ENCODE data around the gene NUAK1. TPM values are rescaled to one million over a fixed set of nuclear protein-coding genes. Genes with fewer than 3 reads are reported as not detected.

NUAK1 gene
- total and polyA plus RNA-seq, 3 experiments from 2014 or later = 0.16 TPM; not detected in 2

DNA sequence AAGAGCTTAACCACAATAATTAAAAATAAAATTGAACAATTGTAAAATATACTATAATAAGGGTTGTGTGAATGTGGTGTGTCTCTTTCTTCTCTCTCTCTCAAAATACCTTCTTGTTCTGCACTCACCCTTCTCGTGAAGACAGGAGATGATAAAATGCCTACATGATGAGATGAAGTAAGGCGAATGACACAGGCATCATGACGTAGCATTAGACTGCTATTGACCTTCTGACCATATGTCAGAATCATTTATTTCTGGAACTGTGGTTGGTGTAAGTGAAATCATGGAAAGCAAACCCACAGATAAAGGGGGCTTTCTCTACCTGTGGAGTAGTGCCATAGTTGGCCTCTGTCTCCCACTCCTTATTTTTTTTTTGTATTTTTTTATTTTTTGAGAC is 37.8 kb upstream of the NUAK1 start:
- Histone ChIP-seq H3K27me3 (ENCODE audit: insufficient read depth, low read length, poor library complexity, severe bottlenecking) (no peaks in the 10 kb centered on the region), H3K27ac (ENCODE audit: low read depth, low read length) (no peak overlapping the region), H3K4me1 (ENCODE audit: insufficient read depth, low read length) (no peaks in the 10 kb centered on the region), H3K4me3 (ENCODE audit: low read length) (no peak overlapping the region), H3K36me3 (ENCODE audit: insufficient read depth, low read length) (no peaks in the 10 kb centered on the region), H3K9me3 (ENCODE audit: low read length) (no peaks in the 10 kb centered on the region)
- Mint-ChIP-seq H3K4me3 (no peak overlapping the region), H3K4me1 (no peaks in the 10 kb centered on the region), H3K9me3 (no peaks in the 10 kb centered on the region), H3K27me3 (peaks cover 1 to 15% of the 10 kb centered on the region in 2 donors), H3K27ac (no peak overlapping the region), H3K36me3 (no peaks in the 10 kb centered on the region)
- ChIA-PET CTCF (no interaction called here), POLR2A (no interaction called here)
- no peak for DNase-seq

DNA sequence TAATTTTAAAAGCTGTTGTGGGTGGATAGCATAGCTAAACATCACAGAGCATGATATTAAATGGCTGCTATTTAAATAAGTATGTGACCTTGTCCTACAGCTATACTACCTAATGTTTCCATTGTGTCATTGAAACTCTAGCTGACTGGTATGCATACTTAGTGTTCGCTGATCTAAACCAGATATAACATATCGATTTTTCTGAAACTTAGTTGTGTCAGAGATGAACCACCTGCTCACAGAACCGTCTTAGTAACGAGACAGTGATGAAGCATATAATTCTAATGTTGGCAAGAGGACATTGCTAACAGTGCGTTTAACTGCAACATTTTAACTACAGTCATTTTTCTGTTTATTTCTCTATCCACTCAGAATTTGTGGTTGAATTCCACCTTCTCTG is 36.1 kb upstream of the NUAK1 start:
- POLR2A ChIA-PET = no interaction called here

DNA sequence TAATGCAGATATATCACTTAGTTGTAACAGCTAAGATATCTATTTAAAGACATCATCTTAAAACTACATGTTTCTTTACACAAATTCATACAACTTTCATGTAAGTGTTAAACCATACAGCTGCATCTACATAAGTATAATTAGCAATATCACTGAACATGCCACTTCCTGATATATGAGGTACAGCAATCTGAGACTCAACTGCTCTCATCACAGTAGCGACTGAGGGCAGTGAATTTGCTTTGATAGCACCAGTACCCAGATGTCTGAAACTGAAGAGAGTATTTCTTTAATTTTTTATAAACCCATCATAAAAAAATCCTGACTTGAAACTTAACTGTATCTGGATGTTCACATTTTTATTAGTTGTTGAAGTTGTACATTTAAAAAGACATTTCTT is 34.7 kb upstream of the NUAK1 start:
- POLR2A ChIA-PET = no interaction called here

More for the DNA sequence above, 36.1 kb upstream of the NUAK1 start:
- no peak overlapping the region for H3K4me3 Mint-ChIP-seq
- no peak overlapping the region for H3K27ac Mint-ChIP-seq
- no peak overlapping the region for H3K27ac ChIP-seq (ENCODE audit: low read depth, low read length)
- no peaks in the 10 kb centered on the region for H3K4me1 Mint-ChIP-seq
- no peaks in the 10 kb centered on the region for H3K36me3 ChIP-seq (ENCODE audit: insufficient read depth, low read length)
- H3K4me3 ChIP-seq (ENCODE audit: low read length) = no peak overlapping the region
- no peaks in the 10 kb centered on the region for H3K4me1 ChIP-seq (ENCODE audit: insufficient read depth, low read length)
- H3K27me3 ChIP-seq (ENCODE audit: insufficient read depth, low read length, poor library complexity, severe bottlenecking) = no peaks in the 10 kb centered on the region
- H3K9me3 ChIP-seq (ENCODE audit: low read length) = no peaks in the 10 kb centered on the region
- no peaks in the 10 kb centered on the region for H3K36me3 Mint-ChIP-seq
- no peaks in the 10 kb centered on the region for H3K9me3 Mint-ChIP-seq
- peaks cover 0 to 18% of the 10 kb centered on the region in 2 donors for H3K27me3 Mint-ChIP-seq
- no peak for DNase-seq
- CTCF ChIA-PET = no interaction called here

DNA sequence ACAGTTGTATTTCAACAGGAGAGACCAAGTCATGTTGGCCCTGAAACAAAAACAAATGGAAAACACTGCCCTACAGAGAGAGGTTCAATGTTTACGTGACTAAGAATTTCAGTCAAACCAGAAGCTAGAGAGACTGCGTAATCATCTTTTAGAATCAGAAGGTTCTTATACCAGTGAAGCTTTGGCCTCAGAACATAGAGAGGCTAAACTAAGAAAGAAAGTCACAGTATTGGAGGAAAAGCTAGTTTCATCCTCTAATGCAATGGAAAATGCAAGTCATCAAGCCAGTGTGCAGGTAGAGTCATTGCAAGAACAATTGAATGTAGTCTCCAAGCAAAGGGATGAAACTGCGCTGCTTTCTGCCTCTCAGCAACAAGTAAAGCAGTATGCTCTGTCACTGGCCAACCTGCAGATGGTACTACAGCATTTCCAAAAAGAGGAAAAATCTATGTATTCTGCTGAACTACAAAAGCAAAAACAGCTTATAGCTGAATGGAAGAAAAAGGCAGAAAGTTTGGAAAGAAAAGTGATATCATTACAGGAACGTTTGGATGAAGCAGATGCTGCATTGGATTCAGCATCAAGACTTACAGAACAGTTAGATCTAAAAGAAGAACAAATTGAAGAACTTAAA is 32.5 kb upstream of the NUAK1 start:
- no peaks in the 10 kb centered on the region for H3K4me1 Mint-ChIP-seq
- H3K9me3 ChIP-seq (ENCODE audit: low read length) = no peaks in the 10 kb centered on the region
- H3K36me3 ChIP-seq (ENCODE audit: insufficient read depth, low read length) = no peaks in the 10 kb centered on the region
- H3K9me3 Mint-ChIP-seq = peaks cover 0 to 11% (median 6%) of the 10 kb centered on the region in 5 donors
- no peak overlapping the region for H3K27ac ChIP-seq (ENCODE audit: low read depth, low read length)
- no peak overlapping the region for H3K4me3 ChIP-seq (ENCODE audit: low read length)
- H3K27me3 ChIP-seq (ENCODE audit: insufficient read depth, low read length, poor library complexity, severe bottlenecking) = no peaks in the 10 kb centered on the region
- ChIA-PET POLR2A (no interaction called here), CTCF (interaction anchor here (1.2 kb wide), 1 partner anchor 56 kb away, joined by 3 read pairs; no protein-coding TSS in a partner anchor)
- DNase-seq = no peak
- no peak overlapping the region for H3K27ac Mint-ChIP-seq
- no peak overlapping the region for H3K4me3 Mint-ChIP-seq
- no peaks in the 10 kb centered on the region for H3K4me1 ChIP-seq (ENCODE audit: insufficient read depth, low read length)
- peaks cover 14 to 24% of the 10 kb centered on the region in 2 donors for H3K27me3 Mint-ChIP-seq
- no peaks in the 10 kb centered on the region for H3K36me3 Mint-ChIP-seq

More for the DNA sequence above, 34.7 kb upstream of the NUAK1 start:
- H3K27me3 ChIP-seq (ENCODE audit: insufficient read depth, low read length, poor library complexity, severe bottlenecking) = no peaks in the 10 kb centered on the region
- H3K4me1 ChIP-seq (ENCODE audit: insufficient read depth, low read length) = no peaks in the 10 kb centered on the region
- no peak overlapping the region for H3K4me3 ChIP-seq (ENCODE audit: low read length)
- H3K4me3 Mint-ChIP-seq = no peak overlapping the region
- no peak overlapping the region for H3K27ac ChIP-seq (ENCODE audit: low read depth, low read length)
- CTCF ChIA-PET = no interaction called here
- no peaks in the 10 kb centered on the region for H3K36me3 Mint-ChIP-seq
- H3K9me3 Mint-ChIP-seq = peaks cover 0 to 7% (median under 1%) of the 10 kb centered on the region in 5 donors
- H3K9me3 ChIP-seq (ENCODE audit: low read length) = no peaks in the 10 kb centered on the region
- H3K36me3 ChIP-seq (ENCODE audit: insufficient read depth, low read length) = no peaks in the 10 kb centered on the region
- no peak overlapping the region for H3K27ac Mint-ChIP-seq
- H3K27me3 Mint-ChIP-seq = peaks cover 0 to 25% of the 10 kb centered on the region in 2 donors
- DNase-seq = no peak
- H3K4me1 Mint-ChIP-seq = no peaks in the 10 kb centered on the region

DNA sequence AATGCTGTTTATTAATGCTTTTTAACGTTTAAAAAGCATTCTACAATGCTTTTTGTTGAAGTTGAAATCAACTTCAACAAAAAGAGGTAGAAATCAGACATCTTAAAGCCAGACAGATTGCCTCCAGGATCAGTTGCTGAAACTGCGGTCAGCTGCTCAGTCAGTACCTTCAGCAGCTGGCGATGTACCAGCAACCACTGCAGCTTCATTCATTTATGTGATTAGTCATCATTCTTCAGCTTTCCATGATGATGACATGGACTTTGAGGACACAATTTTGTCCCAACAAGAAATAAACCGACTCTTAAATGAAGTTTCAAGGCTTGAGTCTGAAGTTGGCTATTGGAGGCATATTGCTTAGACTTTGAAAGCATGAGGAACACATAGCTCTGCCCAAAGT is 31.5 kb upstream of the NUAK1 start:
- H3K27ac Mint-ChIP-seq = no peak overlapping the region
- no peaks in the 10 kb centered on the region for H3K36me3 Mint-ChIP-seq
- H3K4me3 Mint-ChIP-seq = no peak overlapping the region
- Histone ChIP-seq H3K36me3 (ENCODE audit: insufficient read depth, low read length) (no peaks in the 10 kb centered on the region), H3K27ac (ENCODE audit: low read depth, low read length) (no peak overlapping the region), H3K4me3 (ENCODE audit: low read length) (no peak overlapping the region), H3K9me3 (ENCODE audit: low read length) (no peaks in the 10 kb centered on the region), H3K4me1 (ENCODE audit: insufficient read depth, low read length) (no peaks in the 10 kb centered on the region), H3K27me3 (ENCODE audit: insufficient read depth, low read length, poor library complexity, severe bottlenecking) (no peaks in the 10 kb centered on the region)
- ChIA-PET CTCF (no interaction called here), POLR2A (no interaction called here)
- no peaks in the 10 kb centered on the region for H3K4me1 Mint-ChIP-seq
- H3K9me3 Mint-ChIP-seq = peaks cover 0 to 11% (median 6%) of the 10 kb centered on the region in 5 donors
- H3K27me3 Mint-ChIP-seq = peaks cover 15 to 33% of the 10 kb centered on the region in 2 donors
- no peak for DNase-seq

DNA sequence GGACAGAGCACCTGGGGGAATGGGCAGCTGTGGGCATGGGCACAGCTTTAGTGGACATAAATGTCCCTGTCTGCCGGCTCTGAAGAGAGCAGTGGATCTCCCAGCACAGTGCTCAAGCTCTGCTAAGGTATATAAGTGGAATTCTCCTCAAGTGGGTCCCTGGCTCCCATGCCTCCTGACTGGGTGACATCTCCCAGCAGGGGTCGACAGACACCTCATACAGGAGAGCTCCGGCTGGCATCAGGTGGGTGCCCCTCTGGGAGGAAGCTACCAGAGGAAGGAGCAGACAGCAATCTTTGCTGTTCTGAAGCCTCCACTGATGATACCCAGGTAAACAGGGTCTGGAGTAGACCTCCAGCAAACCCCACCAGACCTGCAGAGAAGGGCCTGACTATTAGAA is 25.0 kb upstream of the NUAK1 start:
- no peak overlapping the region for H3K4me3 Mint-ChIP-seq
- Histone ChIP-seq H3K4me3 (ENCODE audit: low read length) (no peak overlapping the region), H3K27ac (ENCODE audit: low read depth, low read length) (no peak overlapping the region), H3K36me3 (ENCODE audit: insufficient read depth, low read length) (no peaks in the 10 kb centered on the region), H3K27me3 (ENCODE audit: insufficient read depth, low read length, poor library complexity, severe bottlenecking) (peaks cover 4% of the 10 kb centered on the region), H3K4me1 (ENCODE audit: insufficient read depth, low read length) (no peaks in the 10 kb centered on the region), H3K9me3 (ENCODE audit: low read length) (no peaks in the 10 kb centered on the region)
- DNase-seq = no peak
- no peak overlapping the region for H3K27ac Mint-ChIP-seq
- CTCF ChIA-PET = no interaction called here
- H3K9me3 Mint-ChIP-seq = peaks cover 0 to 15% (median 7%) of the 10 kb centered on the region in 5 donors
- peaks cover 31 to 68% of the 10 kb centered on the region in 2 donors for H3K27me3 Mint-ChIP-seq
- POLR2A ChIA-PET = no interaction called here
- no peaks in the 10 kb centered on the region for H3K4me1 Mint-ChIP-seq
- H3K36me3 Mint-ChIP-seq = peaks cover 0 to 5% (median 0%) of the 10 kb centered on the region in 3 donors

DNA sequence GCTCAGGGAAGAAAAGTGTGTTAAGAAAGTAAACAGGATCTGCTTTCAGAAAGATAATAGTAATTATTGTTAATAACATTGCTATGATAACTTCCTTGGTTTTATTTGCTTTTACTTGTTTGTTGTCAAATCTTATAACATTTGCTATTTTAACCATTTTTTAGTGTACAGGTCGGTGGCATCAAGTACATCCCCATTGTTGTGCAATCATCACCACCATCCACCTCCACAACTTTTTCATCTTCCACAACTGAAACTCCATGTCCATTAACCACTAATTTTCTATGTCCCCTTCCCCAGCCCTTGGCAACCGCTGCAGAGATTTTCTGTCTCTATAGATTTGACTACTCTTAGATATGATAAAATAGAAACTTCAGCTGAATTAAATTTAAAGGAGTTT is 22.7 kb upstream of the NUAK1 start:
- H3K4me3 ChIP-seq (ENCODE audit: low read length) = no peak overlapping the region
- peaks cover 4% of the 10 kb centered on the region for H3K27me3 ChIP-seq (ENCODE audit: insufficient read depth, low read length, poor library complexity, severe bottlenecking)
- H3K36me3 Mint-ChIP-seq = peaks cover 0 to 5% (median 0%) of the 10 kb centered on the region in 3 donors
- no peaks in the 10 kb centered on the region for H3K9me3 ChIP-seq (ENCODE audit: low read length)
- no peak overlapping the region for H3K27ac ChIP-seq (ENCODE audit: low read depth, low read length)
- CTCF ChIA-PET = no interaction called here
- H3K4me1 ChIP-seq (ENCODE audit: insufficient read depth, low read length) = no peaks in the 10 kb centered on the region
- no peaks in the 10 kb centered on the region for H3K4me1 Mint-ChIP-seq
- peaks cover 0 to 11% (median 3%) of the 10 kb centered on the region in 5 donors for H3K9me3 Mint-ChIP-seq
- H3K36me3 ChIP-seq (ENCODE audit: insufficient read depth, low read length) = no peaks in the 10 kb centered on the region
- H3K27me3 Mint-ChIP-seq = peaks cover 20 to 63% of the 10 kb centered on the region in 2 donors
- POLR2A ChIA-PET = no interaction called here
- no peak for DNase-seq
- no peak overlapping the region for H3K4me3 Mint-ChIP-seq
- no peak overlapping the region for H3K27ac Mint-ChIP-seq

DNA sequence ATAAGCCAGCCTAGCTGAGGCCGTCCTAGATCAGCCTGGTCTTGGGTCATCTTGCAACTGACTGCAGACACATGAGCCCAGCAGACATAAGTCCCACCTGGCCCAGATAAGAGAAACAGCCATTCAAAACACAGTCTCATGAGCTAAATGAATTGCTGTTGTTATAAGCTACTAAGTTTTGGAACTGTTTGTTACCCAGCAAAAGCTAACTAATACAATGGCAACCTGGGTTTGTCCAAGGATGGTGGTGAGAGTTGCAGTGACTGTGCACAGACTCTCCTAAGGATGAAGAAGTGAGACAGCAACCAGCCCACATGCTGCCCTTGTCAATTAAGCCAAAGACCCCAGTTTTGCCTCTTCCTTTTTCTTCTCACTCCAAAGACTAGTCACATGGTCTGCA is 22.2 kb upstream of the NUAK1 start:
- no peaks in the 10 kb centered on the region for H3K4me1 ChIP-seq (ENCODE audit: insufficient read depth, low read length)
- H3K27me3 ChIP-seq (ENCODE audit: insufficient read depth, low read length, poor library complexity, severe bottlenecking) = peaks cover 4% of the 10 kb centered on the region
- Mint-ChIP-seq H3K9me3 (peaks cover 0 to 11% (median 2%) of the 10 kb centered on the region in 5 donors), H3K4me3 (no peak overlapping the region), H3K36me3 (peaks cover 0 to 5% (median 0%) of the 10 kb centered on the region in 3 donors), H3K27me3 (peaks cover 19 to 60% of the 10 kb centered on the region in 2 donors), H3K4me1 (no peaks in the 10 kb centered on the region), H3K27ac (no peak overlapping the region)
- H3K27ac ChIP-seq (ENCODE audit: low read depth, low read length) = no peak overlapping the region
- CTCF ChIA-PET = no interaction called here
- POLR2A ChIA-PET = no interaction called here
- H3K4me3 ChIP-seq (ENCODE audit: low read length) = no peak overlapping the region
- DNase-seq = no peak
- no peaks in the 10 kb centered on the region for H3K36me3 ChIP-seq (ENCODE audit: insufficient read depth, low read length)
- H3K9me3 ChIP-seq (ENCODE audit: low read length) = no peaks in the 10 kb centered on the region
